ENCODE results near the gene CRTC1. TPM values are rescaled to one million over a fixed set of nuclear protein-coding genes. Genes with fewer than 3 reads are reported as not detected.
A peak's percentile ranks its signal among the peaks of the same experiment; 100 is the strongest.

Gene CRTC1
- polyA plus RNA-seq, 2 of the 4 experiments (the other 2 are of a cell fraction), result 0.87 to 4.0 TPM

- peaks cover 14% of the 10 kb centered on the region for H3K4me1 ChIP-seq
- CTCF ChIA-PET, result interaction anchor here (0.8 kb wide), 1 partner anchor 77 kb away, joined by 3 read pairs; no protein-coding TSS in a partner anchor
- no peak for DNase-seq (ENCODE audit: low read depth in 1 of 2, low spot score in 1 of 2)
- no peak for ATAC-seq
- no peak for TF ChIP-seq POLR2A (IDR thresholded peaks at IDR 0.05; ENCODE audit: low read length)
- TF ChIP-seq NFE2L2 (conservative IDR thresholded peaks at IDR 0.05; ENCODE audit: low read length), result no peak
- TF ChIP-seq MAX (IDR thresholded peaks at IDR 0.05), result no peak
- no peak for TF ChIP-seq ELK1 (IDR thresholded peaks at IDR 0.05; ENCODE audit: low read depth, low read length)
- TF ChIP-seq BCL3 (IDR thresholded peaks at IDR 0.05), result no peak
- no peak for TF ChIP-seq HDAC2 (IDR thresholded peaks at IDR 0.05)
- TF ChIP-seq ZFP36 (IDR thresholded peaks at IDR 0.05; ENCODE audit: borderline replicate concordance, partially characterized antibody), result no peak
- TF ChIP-seq POLR2AphosphoS2 (conservative IDR thresholded peaks at IDR 0.05; ENCODE audit: low read length), result no peak
- TF ChIP-seq MAFK (IDR thresholded peaks at IDR 0.05; ENCODE audit: partially characterized antibody), result no peak
- TF ChIP-seq RCOR1 (IDR thresholded peaks at IDR 0.05; ENCODE audit: low read depth, low read length), result no peak
- TF ChIP-seq SMC3 (IDR thresholded peaks at IDR 0.05), result no peak
- TF ChIP-seq CHD2 (IDR thresholded peaks at IDR 0.05; ENCODE audit: low read length, partially characterized antibody), result no peak
- no peak for TF ChIP-seq FOXS1 (CRISPR knock-in tag; IDR thresholded peaks at IDR 0.05)
- TF ChIP-seq TP53 (CRISPR knock-in tag; IDR thresholded peaks at IDR 0.05), result no peak
- no peaks in the 10 kb centered on the region for H3K9me3 ChIP-seq
- H3K4me3 ChIP-seq, result peak overlapping the region; percentile 66; the same call in 2 of the 3 replicates
- peak overlapping the region; percentile 93 for H3K4me2 ChIP-seq
- 79% methylated on average over 2 of the region's 3 CpGs for whole genome bisulfite sequencing (ENCODE audit: missing lambda C conversion rate)
- H3K27ac ChIP-seq, result peak overlapping the region in 1 of 2 experiments; percentile 96; a peak in 3 of 6 replicates
- FAIRE-seq, result no peak
- POLR2A ChIA-PET, result no interaction called here
These were observed 1.1 kb downstream of the CRTC1 start for GRCh38 chr19:18684642-18684993.

GRCh38 chr19:18685597-18686190 lies 2.2 kb downstream of the CRTC1 start:
- CTCF ChIA-PET, result interaction anchor here (1.4 kb wide), 1 partner anchor 97 kb away, joined by 8 read pairs; the partner anchor contains the start of gene REX1BD
- ATAC-seq (no peak), FAIRE-seq (no peak), DNase-seq (ENCODE audit: low read depth in 1 of 2, low spot score in 1 of 2) (no peak)
- Histone ChIP-seq H3K4me3 (no peak overlapping the region), H3K9me3 (no peaks in the 10 kb centered on the region), H3K27ac (no peak overlapping the region), H3K4me1 (peaks cover 14% of the 10 kb centered on the region), H3K4me2 (no peak overlapping the region)
- POLR2A ChIA-PET, result no interaction called here
- WGBS (ENCODE audit: missing lambda C conversion rate), result 80% methylated on average over 5 of the region's 5 CpGs
- TF ChIP-seq TP53 (CRISPR knock-in tag; IDR thresholded peaks at IDR 0.05) (no peak), KDM1A (IDR thresholded peaks at IDR 0.05; ENCODE audit: low read depth) (no peak), BCL3 (IDR thresholded peaks at IDR 0.05) (no peak), ESRRA (IDR thresholded peaks at IDR 0.05; ENCODE audit: borderline replicate concordance, low read length) (no peak)

- ATAC-seq, result no peak
These were observed 4.4 kb downstream of the CRTC1 start for GRCh38 chr19:18687740-18688465.

More at GRCh38 chr19:18687740-18688465, 4.4 kb downstream of the CRTC1 start:
- Histone ChIP-seq H3K4me3 (no peak overlapping the region), H3K4me1 (peaks cover 11% of the 10 kb centered on the region), H3K4me2 (no peak overlapping the region), H3K9me3 (no peaks in the 10 kb centered on the region), H3K27ac (no peak overlapping the region)
- FAIRE-seq (no peak), DNase-seq (ENCODE audit: low read depth in 1 of 2, low spot score in 1 of 2) (no peak)
- POLR2A ChIA-PET, result no interaction called here
- 85% methylated on average over 15 of the region's 16 CpGs for WGBS (ENCODE audit: missing lambda C conversion rate)
- no peak for TF ChIP-seq MAFK (IDR thresholded peaks at IDR 0.05; ENCODE audit: partially characterized antibody)
- TF ChIP-seq HOXB13 (CRISPR knock-in tag; IDR thresholded peaks at IDR 0.05; ENCODE audit: low read depth), result no peak
- no peak for TF ChIP-seq ZSCAN20 (CRISPR knock-in tag; IDR thresholded peaks at IDR 0.05)
- no peak for TF ChIP-seq PHF8 (IDR thresholded peaks at IDR 0.05; ENCODE audit: borderline replicate concordance, low read depth)
- no peak for TF ChIP-seq ATOH8 (CRISPR knock-in tag; IDR thresholded peaks at IDR 0.05; ENCODE audit: low read depth)
- no peak for TF ChIP-seq HDAC2 (IDR thresholded peaks at IDR 0.05)
- TF ChIP-seq CBX8 (IDR thresholded peaks at IDR 0.05), result no peak
- no peak for TF ChIP-seq RAD21 (conservative IDR thresholded peaks at IDR 0.05 in 1 of 2, IDR thresholded peaks at IDR 0.05 in 1 of 2)
- no peak for TF ChIP-seq TP53 (CRISPR knock-in tag; IDR thresholded peaks at IDR 0.05)
- TF ChIP-seq BCL3 (IDR thresholded peaks at IDR 0.05), result no peak
- CTCF ChIA-PET, result interaction anchor here (1.2 kb wide), 1 partner anchor 159 kb away, joined by 4 read pairs; no protein-coding TSS in a partner anchor

Data from A549 (cell line).